Endothelial cell of umbilical vein (primary cell): Measurements from ENCODE around the gene CLEC7A. TPM values are rescaled to one million over a fixed set of nuclear protein-coding genes. Genes with fewer than 3 reads are reported as not detected.

Experiments used
- BruUV-seq: library from RNA; stranded (reverse); fragments of 400-500 nt; replicated peaks from 2 replicates; lab custom pipeline; 2021; lab: Mats Ljungman, UMichigan
- CTCF ChIA-PET: fragments of 300-600, 350-600 bp; sonication (Branson Sonifier 250); formaldehyde crosslinking; loops from one replicate; lab custom pipeline; 2021; ENCODE audit warnings: antibody characterized with exemption, inconsistent platforms; lab: Charles Lee
- POLR2A ChIA-PET: fragments of 300-600, 350-600 bp; sonication (Branson Sonifier 250); formaldehyde crosslinking; loops from one replicate; lab custom pipeline; 2021; ENCODE audit warnings: antibody characterized with exemption, inconsistent platforms; lab: Charles Lee
- DNase-seq: peaks from one replicate; pipeline ENCODE4 v3.0.0-alpha.2; 2011; ENCODE audit warnings: low read depth, low spot score
- FAIRE-seq: peaks from 2 replicates; lab custom pipeline; 2011; peaks lifted over from hg19 to GRCh38; lab: Jason Lieb, UNC
- H2AFZ ChIP-seq: 2 replicates; pipeline ENCODE4 v1.6.0; 2012; ENCODE audit warnings: low read depth, low read length, control low read depth, inconsistent platforms
- H3K27ac ChIP-seq: 2 replicates; pipeline ENCODE4 v1.5.1; 2011; ENCODE audit warnings: low read depth, mild to moderate bottlenecking, control low read depth, low read length, moderate library complexity; ENCODE audit not compliant: insufficient read depth
- H3K27me3 ChIP-seq, 2 experiments: 2 replicates each; pipeline versions ENCODE4 v1.6.0 to v1.6.1; 2011; ENCODE audit warnings: low read length in 2 of 2, mixed read lengths in 1 of 2; ENCODE audit not compliant: control insufficient read depth in 2 of 2, insufficient read depth in 2 of 2
- H3K36me3 ChIP-seq, 2 experiments: 2 replicates in 1 of 2; 3 replicates in 1 of 2; pipeline ENCODE4 v1.5.1; 2011; ENCODE audit warnings: low read length in 2 of 2, mild to moderate bottlenecking in 1 of 2, moderate library complexity in 1 of 2; ENCODE audit not compliant: control insufficient read depth in 2 of 2, insufficient read depth in 2 of 2; ENCODE audit errors: extremely low read depth in 1 of 2
- H3K4me1 ChIP-seq: 3 replicates; pipeline ENCODE4 v1.5.1; 2011; ENCODE audit warnings: mild to moderate bottlenecking, low read length; ENCODE audit not compliant: control insufficient read depth, insufficient read depth; ENCODE audit errors: extremely low read depth
- H3K4me2 ChIP-seq: 2 replicates; pipeline ENCODE4 v1.6.1; 2011; ENCODE audit warnings: low read length, control low read depth, mixed read lengths; ENCODE audit not compliant: insufficient read depth
- H3K4me3 ChIP-seq, 3 experiments: fragments of 200-600 bp in 1 of 3; sonication (generic), shearing (Covaris generic) in 1 of 3; replicated peaks in 1 of 3; 2 replicates each; pipeline ENCODE4 v1.5.1; 2011 to 2016; ENCODE audit warnings: control low read depth in 3 of 3, low read length in 3 of 3, mild to moderate bottlenecking in 2 of 3, inconsistent platforms in 1 of 3, low read depth in 1 of 3, moderate library complexity in 1 of 3; ENCODE audit not compliant: insufficient read depth in 1 of 3
- H3K79me2 ChIP-seq: 2 replicates; pipeline ENCODE4 v1.6.0; 2012; ENCODE audit warnings: low read length, inconsistent platforms; ENCODE audit not compliant: control insufficient read depth, insufficient read depth
- H3K9ac ChIP-seq: replicated peaks from 2 replicates; pipeline ENCODE3; 2011; ENCODE audit warnings: low read length, control low read depth; ENCODE audit not compliant: insufficient read depth; ENCODE audit errors: extremely low read depth
- H3K9me1 ChIP-seq: replicated peaks from 3 replicates; pipeline ENCODE4 v1.6.0; 2011; ENCODE audit warnings: mild to moderate bottlenecking, low read length; ENCODE audit not compliant: control insufficient read depth, insufficient read depth; ENCODE audit errors: extremely low read depth
- H3K9me3 ChIP-seq: replicated peaks from 2 replicates; pipeline ENCODE4 v1.5.1; 2012; ENCODE audit warnings: low read length, inconsistent platforms; ENCODE audit not compliant: control insufficient read depth, insufficient read depth
- H4K20me1 ChIP-seq: replicated peaks from 2 replicates; pipeline ENCODE3; 2011; ENCODE audit warnings: mild to moderate bottlenecking, low read length; ENCODE audit not compliant: control insufficient read depth, insufficient read depth; ENCODE audit errors: extremely low read depth
- CTCF ChIP-seq, 2 donors: IDR thresholded peaks; 1 replicate in 1 of 2; 2 replicates in 1 of 2; pipeline ENCODE4 v1.5.1; 2011; ENCODE audit warnings: low read length in 2 of 2, mild to moderate bottlenecking in 2 of 2, moderate library complexity in 2 of 2, control low read depth in 1 of 2, inconsistent platforms in 1 of 2, low read depth in 1 of 2; ENCODE audit not compliant: insufficient read depth in 1 of 2; ENCODE audit errors: extremely low read depth in 1 of 2
- EZH2 ChIP-seq: IDR thresholded peaks from 2 replicates; pipeline ENCODE4 v1.6.1; 2012; ENCODE audit warnings: borderline replicate concordance, low read depth, mild to moderate bottlenecking, moderate library complexity, low read length, inconsistent platforms; ENCODE audit not compliant: severe bottlenecking
- FOS ChIP-seq: IDR thresholded peaks from 2 replicates; pipeline ENCODE4 v1.6.1; 2011; ENCODE audit warnings: mild to moderate bottlenecking, low read length, moderate library complexity, borderline replicate concordance; ENCODE audit not compliant: insufficient read depth
- GATA2 ChIP-seq: IDR thresholded peaks from 2 replicates; pipeline ENCODE4 v1.7.0; 2011; ENCODE audit warnings: low read depth, mild to moderate bottlenecking, moderate library complexity, mixed read lengths, low read length; ENCODE audit not compliant: insufficient read length, insufficient read depth
- JUN ChIP-seq: IDR thresholded peaks from 2 replicates; pipeline ENCODE4 v1.6.1; 2011; ENCODE audit warnings: borderline replicate concordance, low read depth; ENCODE audit not compliant: insufficient read length, insufficient read depth
- MYC ChIP-seq: IDR thresholded peaks from one replicate; pipeline ENCODE4 v1.6.1; 2011; ENCODE audit warnings: mild to moderate bottlenecking, low read depth, low read length
- POLR2A ChIP-seq: IDR thresholded peaks from 2 replicates; pipeline ENCODE4 v1.6.1; 2012; ENCODE audit warnings: low read depth, mild to moderate bottlenecking, control low read depth, low read length
- POLR2AphosphoS5 ChIP-seq: IDR thresholded peaks from 2 replicates; pipeline ENCODE4 v1.6.1; 2012; ENCODE audit warnings: low read depth, mild to moderate bottlenecking, control low read depth, low read length, moderate library complexity; ENCODE audit not compliant: insufficient read depth
- dilution Hi-C: fragments of 300-500 bp; cut with MboI; formaldehyde crosslinking; loops from one replicate; pipeline ENCODE4 v1.15.0; 2019; ENCODE audit warnings: low sequenced_read_pairs; ENCODE audit not compliant: extremely low pct_ligation_motif_present
- intact Hi-C: fragments of 100-400 bp; cut with micrococcal nuclease; formaldehyde crosslinking; loops from one replicate; pipeline ENCODE4 v1.10.0; 2022
- polyA plus RNA-seq, 4 experiments: library from polyadenylated mRNA; depleted of rRNA in 3 of 4; stranded (reverse) in 3 of 4; unstranded in 1 of 4; fragments of >200 nt; gene quantifications; 2 replicates each; pipeline versions ENCODE4 v1.2.1 to v1.2.3, GENCODE V29; 2011 to 2012; ENCODE audit warnings: missing spikeins in 1 of 4
- total RNA-seq: library from RNA; stranded (reverse); gene quantifications from 2 replicates; pipeline ENCODE4 v1.2.3, GENCODE V29; 2021
- TF ChIP-seq, protein P1 (sequence below): IDR thresholded peaks from 2 replicates; pipeline ENCODE4 v1.6.1; 2011; ENCODE audit not compliant: insufficient read depth, insufficient read length

CLEC7A gene
- total and polyA plus RNA-seq, 2 donors (not counting 3 experiments of a cell fraction or from before 2014, with no cell fraction given) = not detected

GRCh38 chr12:10088031-10088430 lies 42.0 kb downstream of the CLEC7A start:
- Histone ChIP-seq H3K79me2 (peaks cover 9% of the 10 kb centered on the region), H3K36me3 (no peaks in the 10 kb centered on the region)
- CTCF ChIA-PET = no interaction called here

More at GRCh38 chr12:10088031-10088430, 42.0 kb downstream of the CLEC7A start:
- POLR2A ChIA-PET = no interaction called here
- Histone ChIP-seq H3K4me3 (no peak overlapping the region), H3K9ac (no peak overlapping the region), H4K20me1 (no peaks in the 10 kb centered on the region), H3K27me3 (no peaks in the 10 kb centered on the region), H3K9me1 (no peaks in the 10 kb centered on the region), H3K9me3 (no peaks in the 10 kb centered on the region), H3K4me1 (no peaks in the 10 kb centered on the region), H3K27ac (no peak overlapping the region), H3K4me2 (no peak overlapping the region), H2AFZ (no peak overlapping the region)
- no TSS peak for BruUV-seq
- DNase-seq (no peak), FAIRE-seq (no peak)
- dilution Hi-C loops (no loop called here), intact Hi-C loops (no loop called here)
- no peak for TF ChIP-seq EZH2
- TF ChIP-seq POLR2AphosphoS5 = no peak
- no peak for TF ChIP-seq GATA2
- no peak for TF ChIP-seq POLR2A
- TF ChIP-seq, protein P1, sequence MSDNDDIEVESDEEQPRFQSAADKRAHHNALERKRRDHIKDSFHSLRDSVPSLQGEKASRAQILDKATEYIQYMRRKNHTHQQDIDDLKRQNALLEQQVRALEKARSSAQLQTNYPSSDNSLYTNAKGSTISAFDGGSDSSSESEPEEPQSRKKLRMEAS = no peak
- no peak for TF ChIP-seq MYC
- no peak for TF ChIP-seq FOS
- TF ChIP-seq CTCF (IDR thresholded peaks at IDR 0.05; ENCODE audit: extremely low read depth in 1 of 2, insufficient read depth in 1 of 2, low read depth in 1 of 2, low read length in 2 of 2) = no peak
- no peak for TF ChIP-seq JUN
